GM12801 (cell line): ENCODE data around the gene ALDH1L1.

Experiments
- TF ChIP-seq, protein P1 (sequence below): IDR thresholded peaks from one replicate; pipeline ENCODE4 v1.5.1; 2011; ENCODE audit warnings: control low read depth; ENCODE audit not compliant: insufficient read length; ENCODE audit errors: extremely low read depth

ALDH1L1 gene

DNA sequence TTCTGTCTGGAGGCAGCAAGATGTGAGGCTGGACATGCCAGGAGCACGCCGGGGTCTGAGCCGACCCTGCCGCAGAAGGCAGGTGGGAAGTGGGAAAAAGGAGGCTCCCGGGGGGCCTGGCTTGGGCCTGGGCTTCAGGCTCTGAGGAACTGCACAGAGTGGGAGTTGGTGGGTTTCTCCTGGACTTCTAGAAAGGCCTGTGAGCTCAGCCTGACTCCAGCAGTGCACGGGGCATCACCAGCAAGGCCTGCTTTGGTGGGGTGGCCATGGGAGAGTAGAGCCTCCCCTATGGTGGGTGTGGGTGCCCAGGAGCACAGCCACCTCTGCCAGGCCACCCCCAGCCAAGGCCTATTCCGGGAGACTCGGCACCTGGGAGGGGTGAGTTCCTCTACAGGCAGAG, 78.4 kb downstream of the ALDH1L1 start:
- TF ChIP-seq, protein P1, sequence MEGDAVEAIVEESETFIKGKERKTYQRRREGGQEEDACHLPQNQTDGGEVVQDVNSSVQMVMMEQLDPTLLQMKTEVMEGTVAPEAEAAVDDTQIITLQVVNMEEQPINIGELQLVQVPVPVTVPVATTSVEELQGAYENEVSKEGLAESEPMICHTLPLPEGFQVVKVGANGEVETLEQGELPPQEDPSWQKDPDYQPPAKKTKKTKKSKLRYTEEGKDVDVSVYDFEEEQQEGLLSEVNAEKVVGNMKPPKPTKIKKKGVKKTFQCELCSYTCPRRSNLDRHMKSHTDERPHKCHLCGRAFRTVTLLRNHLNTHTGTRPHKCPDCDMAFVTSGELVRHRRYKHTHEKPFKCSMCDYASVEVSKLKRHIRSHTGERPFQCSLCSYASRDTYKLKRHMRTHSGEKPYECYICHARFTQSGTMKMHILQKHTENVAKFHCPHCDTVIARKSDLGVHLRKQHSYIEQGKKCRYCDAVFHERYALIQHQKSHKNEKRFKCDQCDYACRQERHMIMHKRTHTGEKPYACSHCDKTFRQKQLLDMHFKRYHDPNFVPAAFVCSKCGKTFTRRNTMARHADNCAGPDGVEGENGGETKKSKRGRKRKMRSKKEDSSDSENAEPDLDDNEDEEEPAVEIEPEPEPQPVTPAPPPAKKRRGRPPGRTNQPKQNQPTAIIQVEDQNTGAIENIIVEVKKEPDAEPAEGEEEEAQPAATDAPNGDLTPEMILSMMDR, result no peak

DNA sequence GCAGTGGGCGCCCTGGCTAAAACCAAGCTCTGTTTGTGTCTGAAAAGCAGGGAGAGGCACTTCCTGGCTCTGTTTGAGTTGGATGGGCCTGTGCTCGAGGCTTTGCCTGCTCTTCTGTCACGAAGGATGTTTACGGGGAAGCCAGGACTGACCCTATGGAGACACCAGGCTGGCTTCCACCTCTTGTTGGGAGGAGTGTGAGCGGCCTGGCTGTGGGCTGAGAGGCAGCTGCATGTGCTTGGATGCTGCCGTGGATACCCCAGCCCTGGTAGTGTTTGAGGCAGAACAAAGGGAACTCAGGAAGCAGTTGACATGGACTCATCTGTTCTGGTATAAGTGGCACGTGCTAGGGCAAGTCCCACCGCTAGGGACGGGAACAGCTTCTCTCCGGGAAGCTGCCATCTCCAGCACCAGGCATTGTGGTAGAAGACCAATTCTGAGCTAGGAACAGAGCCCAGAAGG, 78.8 kb downstream of the ALDH1L1 start:
- TF ChIP-seq, protein P1, result no peak

DNA sequence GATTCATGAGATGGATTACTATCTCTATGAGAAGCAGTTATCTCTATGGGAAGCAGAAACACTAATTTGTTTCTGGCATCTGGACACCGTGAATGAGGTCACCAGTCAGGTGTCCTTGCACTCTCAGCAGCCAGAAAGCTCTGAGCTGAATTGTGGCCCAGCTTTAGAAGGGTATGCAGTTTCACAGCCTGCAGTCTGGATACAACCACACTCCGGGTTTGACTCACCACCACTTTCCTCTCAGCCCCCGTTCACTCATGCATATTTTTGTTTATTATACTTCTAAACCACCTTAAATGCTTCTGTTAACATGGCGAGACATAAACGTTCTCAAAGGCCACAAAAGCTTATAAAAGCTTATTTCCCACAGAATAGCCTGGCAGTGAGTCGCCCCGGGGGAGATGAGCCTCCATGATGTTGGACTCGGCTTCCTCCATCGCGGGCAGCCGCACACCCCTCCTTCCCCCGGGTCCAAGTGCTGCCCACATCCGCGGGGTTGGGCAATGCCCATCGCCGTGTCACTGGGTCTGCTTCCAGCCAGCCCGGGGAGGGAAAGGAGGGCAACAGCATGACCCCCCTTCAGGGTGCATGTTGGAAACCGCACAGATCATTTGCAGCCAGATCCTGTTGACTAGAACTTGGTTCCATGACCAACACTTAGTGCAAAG, 79.6 kb downstream of the ALDH1L1 start:
- TF ChIP-seq, protein P1, result no peak

DNA sequence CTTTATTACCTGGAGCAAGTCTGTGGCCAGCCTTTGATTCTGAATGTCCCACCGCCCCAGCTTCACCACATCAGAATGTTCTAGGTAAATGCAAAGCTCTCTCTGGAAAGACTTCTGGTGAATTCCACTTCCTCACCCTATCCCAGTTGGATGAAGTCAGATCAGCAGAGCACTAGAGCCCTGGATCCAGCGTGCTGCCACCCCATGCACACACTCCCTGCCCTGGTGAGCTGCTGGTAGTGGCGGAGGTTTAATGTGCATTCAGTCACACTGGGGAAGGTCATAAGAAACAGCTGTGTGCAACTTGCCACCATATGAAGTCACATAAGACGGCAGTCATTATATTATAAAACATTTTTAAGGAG, 80.1 kb downstream of the ALDH1L1 start:
- TF ChIP-seq, protein P1, result no peak

DNA sequence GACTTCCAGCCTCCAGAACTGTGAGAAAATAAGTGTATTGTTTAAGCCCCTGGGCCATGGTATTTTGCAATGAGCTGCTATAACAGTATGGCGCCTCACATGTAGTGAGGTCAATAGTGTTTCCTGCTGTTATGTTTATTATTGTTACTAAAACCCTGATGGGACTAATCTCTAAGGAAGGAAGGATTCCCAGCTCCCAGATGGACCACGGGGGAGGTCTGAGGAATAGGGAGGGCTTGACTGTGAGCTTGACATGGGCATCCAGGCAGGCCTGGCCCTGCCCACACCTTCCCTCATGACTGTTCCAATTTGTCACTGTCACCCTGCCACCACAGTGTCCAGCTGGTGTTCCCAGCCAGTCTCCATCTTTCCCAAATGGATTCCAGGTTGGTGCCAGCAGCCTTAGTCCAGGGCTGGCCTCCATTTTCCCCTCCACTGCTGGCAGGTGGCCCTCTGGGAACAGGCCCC, 82.0 kb downstream of the ALDH1L1 start:
- TF ChIP-seq, protein P1, result no peak

DNA sequence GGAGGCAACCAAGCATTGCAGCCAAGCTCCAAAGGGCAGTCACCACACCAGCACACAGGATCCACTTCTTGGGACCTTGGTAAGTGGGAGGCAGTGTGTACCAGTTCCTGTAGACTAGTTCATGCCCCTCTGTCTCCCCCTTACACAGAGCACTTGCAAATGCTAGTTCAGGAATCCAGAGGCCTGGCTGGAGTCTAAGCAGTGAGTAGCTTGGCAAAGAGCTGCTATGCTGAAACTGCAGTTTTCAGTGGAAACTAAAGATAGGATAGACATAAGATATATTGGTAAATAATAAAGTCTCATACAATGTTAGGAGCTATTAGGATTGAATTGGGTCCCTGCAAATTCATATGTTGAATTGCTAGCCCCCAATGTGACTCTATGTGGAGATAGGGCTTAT, 82.6 kb downstream of the ALDH1L1 start:
- TF ChIP-seq, protein P1, result no peak

DNA sequence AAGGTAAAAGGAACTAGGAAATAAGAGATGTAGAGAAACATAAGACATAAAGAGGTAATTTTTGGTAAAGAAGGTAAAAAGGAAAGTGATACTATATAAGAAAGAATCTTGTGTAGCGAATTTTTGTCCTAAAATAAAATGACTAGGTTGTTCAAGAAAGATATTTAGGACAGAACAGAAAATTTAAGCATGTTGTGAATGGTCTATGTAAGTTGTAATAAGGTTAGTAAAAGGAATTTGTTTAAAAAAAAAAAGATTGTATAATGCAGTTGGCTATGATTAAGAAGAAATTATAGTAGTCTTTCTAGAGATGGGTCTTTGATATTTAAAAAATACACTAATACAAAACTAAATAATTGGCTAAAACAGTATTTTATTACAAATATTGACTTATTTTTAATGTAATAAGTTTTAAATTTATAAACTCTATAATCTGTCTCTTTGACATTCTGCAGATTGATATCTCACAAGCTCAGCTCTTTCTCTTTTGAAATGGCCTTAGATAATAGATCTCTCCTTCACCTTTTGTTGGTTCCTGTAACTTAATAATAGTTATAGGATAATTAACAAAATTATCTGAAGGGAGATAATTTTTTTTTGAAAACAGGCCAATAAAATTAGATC, 92.7 kb downstream of the ALDH1L1 start:
- TF ChIP-seq, protein P1, result no peak
